ENCODE measurements around the gene SNED1.
A peak's percentile ranks its signal among the peaks of the same experiment; 100 is the strongest.

The SNED1 gene

GRCh38 chr2:240998995-240999791 lies 775 bp downstream of the SNED1 start:
- H3K9ac ChIP-seq (ENCODE audit: low read length) = no peak overlapping the region
- peak overlapping the region; percentile 16 to 22 for H3K4me3 ChIP-seq (ENCODE audit: low read depth in 1 of 2, low read length in 2 of 2)
- H3K27me3 ChIP-seq (ENCODE audit: control insufficient read depth in 1 of 2, insufficient read depth in 2 of 2, low read length in 2 of 2) = no peaks in the 10 kb centered on the region
- H3K27ac ChIP-seq (ENCODE audit: low read depth, low read length) = no peak overlapping the region
- H3K9me3 ChIP-seq (ENCODE audit: low read length) = peaks cover 10% of the 10 kb centered on the region
- H3K36me3 ChIP-seq (ENCODE audit: insufficient read depth, low read length) = no peaks in the 10 kb centered on the region
- peaks cover 18% of the 10 kb centered on the region for H3K4me1 ChIP-seq (ENCODE audit: insufficient read depth, low read length)

- no peaks in the 10 kb centered on the region for H3K27me3 ChIP-seq (ENCODE audit: control insufficient read depth in 1 of 2, insufficient read depth in 2 of 2, low read length in 2 of 2)
- no peak overlapping the region for H3K27ac ChIP-seq (ENCODE audit: low read depth, low read length)
- peaks cover 17% of the 10 kb centered on the region for H3K4me1 ChIP-seq (ENCODE audit: insufficient read depth, low read length)
- H3K4me3 ChIP-seq (ENCODE audit: low read depth in 1 of 2, low read length in 2 of 2) = peak overlapping the region in 1 of 2 donors; percentile 16
- H3K9me3 ChIP-seq (ENCODE audit: low read length) = peaks cover 10% of the 10 kb centered on the region
- no peak overlapping the region for H3K9ac ChIP-seq (ENCODE audit: low read length)
- H3K36me3 ChIP-seq (ENCODE audit: insufficient read depth, low read length) = no peaks in the 10 kb centered on the region
Measured at GRCh38 chr2:240999873-241000541, 1.6 kb downstream of the SNED1 start.

- Histone ChIP-seq H3K4me3 (ENCODE audit: low read depth in 1 of 2, low read length in 2 of 2) (no peak overlapping the region), H3K9ac (ENCODE audit: low read length) (no peak overlapping the region), H3K27me3 (ENCODE audit: control insufficient read depth in 1 of 2, insufficient read depth in 2 of 2, low read length in 2 of 2) (no peaks in the 10 kb centered on the region), H3K9me3 (ENCODE audit: low read length) (peaks cover 10% of the 10 kb centered on the region), H3K4me1 (ENCODE audit: insufficient read depth, low read length) (peaks cover 14% of the 10 kb centered on the region), H3K27ac (ENCODE audit: low read depth, low read length) (no peak overlapping the region), H3K36me3 (ENCODE audit: insufficient read depth, low read length) (no peaks in the 10 kb centered on the region)
Measured at GRCh38 chr2:241000831-241001321, 2.5 kb downstream of the SNED1 start.

DNA sequence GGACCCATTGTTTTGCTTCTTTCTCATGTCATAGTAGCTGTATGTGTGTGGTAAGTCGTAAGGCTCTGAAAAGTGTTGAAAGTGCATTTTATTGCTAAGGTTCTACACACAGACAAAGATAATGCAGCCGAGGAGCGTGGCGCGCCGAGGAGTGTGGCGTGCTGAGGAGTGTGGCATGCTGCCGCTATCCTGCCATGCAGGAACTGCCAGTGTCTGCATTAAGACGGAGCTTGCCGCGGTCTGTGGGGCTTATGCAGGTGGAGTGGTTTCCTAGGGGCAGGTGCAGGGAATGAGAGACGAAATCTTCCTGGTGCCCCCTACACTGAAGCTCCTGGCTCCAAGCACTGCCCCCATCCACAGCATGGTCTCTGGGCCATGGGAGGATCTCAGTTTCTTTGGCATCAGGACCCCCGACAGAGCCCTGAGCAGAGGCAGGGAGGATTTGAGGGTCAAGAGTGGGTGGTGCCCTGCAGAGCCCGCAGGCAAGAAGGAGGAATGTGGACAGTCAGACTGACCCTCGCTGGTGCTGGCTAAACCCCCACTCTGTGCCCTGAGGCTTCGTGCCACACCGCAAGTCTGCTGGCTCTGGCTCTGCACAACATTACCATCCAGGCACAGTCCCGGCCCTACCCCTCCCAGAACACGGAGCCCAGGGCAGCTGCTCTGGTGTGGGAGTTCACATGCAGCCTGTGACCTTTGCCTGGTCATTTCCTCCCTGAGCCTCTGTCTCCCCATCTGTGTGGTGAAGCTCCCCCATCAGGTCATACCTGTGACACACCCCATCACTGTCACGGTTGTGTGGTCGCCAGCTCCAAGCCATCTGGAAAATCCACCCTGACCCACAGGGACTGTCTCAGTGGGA lies 3.2 kb downstream of the SNED1 start:
- Histone ChIP-seq H3K4me1 (ENCODE audit: insufficient read depth, low read length) (peaks cover 14% of the 10 kb centered on the region), H3K36me3 (ENCODE audit: insufficient read depth, low read length) (no peaks in the 10 kb centered on the region), H3K9ac (ENCODE audit: low read length) (no peak overlapping the region), H3K4me3 (ENCODE audit: low read depth in 1 of 2, low read length in 2 of 2) (no peak overlapping the region), H3K27me3 (ENCODE audit: control insufficient read depth in 1 of 2, insufficient read depth in 2 of 2, low read length in 2 of 2) (no peaks in the 10 kb centered on the region), H3K9me3 (ENCODE audit: low read length) (peaks cover 10% of the 10 kb centered on the region), H3K27ac (ENCODE audit: low read depth, low read length) (no peak overlapping the region)

- no peak overlapping the region for H3K4me3 ChIP-seq (ENCODE audit: low read depth in 1 of 2, low read length in 2 of 2)
Measured at GRCh38 chr2:241002275-241003046, 4.0 kb downstream of the SNED1 start.

DNA sequence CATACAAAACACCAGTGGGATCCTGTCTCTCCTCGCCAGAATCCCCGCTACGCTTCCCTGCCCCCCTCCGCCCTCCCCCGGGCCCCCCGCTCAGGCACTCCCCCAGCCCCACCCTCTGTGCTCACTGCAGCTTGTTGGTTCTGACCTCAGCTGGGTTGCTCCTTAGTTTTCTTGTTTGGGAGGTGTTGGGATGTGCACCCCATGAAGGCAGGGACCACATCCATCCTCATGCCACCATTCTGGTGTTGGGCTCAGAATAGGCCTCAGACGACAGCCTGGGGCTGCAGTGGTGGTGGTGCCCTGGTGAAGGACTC lies 4.6 kb downstream of the SNED1 start:
- H3K27ac ChIP-seq (ENCODE audit: low read depth, low read length) = no peak overlapping the region
- H3K4me3 ChIP-seq (ENCODE audit: low read depth in 1 of 2, low read length in 2 of 2) = no peak overlapping the region
- H3K27me3 ChIP-seq (ENCODE audit: control insufficient read depth in 1 of 2, insufficient read depth in 2 of 2, low read length in 2 of 2) = no peaks in the 10 kb centered on the region
- H3K4me1 ChIP-seq (ENCODE audit: insufficient read depth, low read length) = peaks cover 1% of the 10 kb centered on the region
- peaks cover 10% of the 10 kb centered on the region for H3K9me3 ChIP-seq (ENCODE audit: low read length)
- no peaks in the 10 kb centered on the region for H3K36me3 ChIP-seq (ENCODE audit: insufficient read depth, low read length)
- H3K9ac ChIP-seq (ENCODE audit: low read length) = no peak overlapping the region

More at GRCh38 chr2:241002275-241003046, 4.0 kb downstream of the SNED1 start:
- peaks cover 7% of the 10 kb centered on the region for H3K4me1 ChIP-seq (ENCODE audit: insufficient read depth, low read length)
- H3K27me3 ChIP-seq (ENCODE audit: control insufficient read depth in 1 of 2, insufficient read depth in 2 of 2, low read length in 2 of 2) = no peaks in the 10 kb centered on the region
- no peaks in the 10 kb centered on the region for H3K36me3 ChIP-seq (ENCODE audit: insufficient read depth, low read length)
- peaks cover 10% of the 10 kb centered on the region for H3K9me3 ChIP-seq (ENCODE audit: low read length)
- H3K27ac ChIP-seq (ENCODE audit: low read depth, low read length) = no peak overlapping the region
- H3K9ac ChIP-seq (ENCODE audit: low read length) = no peak overlapping the region

- Histone ChIP-seq H3K9ac (ENCODE audit: low read length) (no peak overlapping the region), H3K36me3 (ENCODE audit: insufficient read depth, low read length) (no peaks in the 10 kb centered on the region), H3K9me3 (ENCODE audit: low read length) (peaks cover 10% of the 10 kb centered on the region), H3K27me3 (ENCODE audit: control insufficient read depth in 1 of 2, insufficient read depth in 2 of 2, low read length in 2 of 2) (no peaks in the 10 kb centered on the region), H3K27ac (ENCODE audit: low read depth, low read length) (no peak overlapping the region), H3K4me1 (ENCODE audit: insufficient read depth, low read length) (no peaks in the 10 kb centered on the region), H3K4me3 (ENCODE audit: low read depth in 1 of 2, low read length in 2 of 2) (no peak overlapping the region)
Measured at GRCh38 chr2:241003369-241003768, 5.0 kb downstream of the SNED1 start.

- peaks cover 0 to under 1% of the 10 kb centered on the region in 2 donors for H3K27me3 ChIP-seq (ENCODE audit: control insufficient read depth in 1 of 2, insufficient read depth in 2 of 2, low read length in 2 of 2)
- no peak overlapping the region for H3K27ac ChIP-seq (ENCODE audit: low read depth, low read length)
- no peaks in the 10 kb centered on the region for H3K4me1 ChIP-seq (ENCODE audit: insufficient read depth, low read length)
- H3K9ac ChIP-seq (ENCODE audit: low read length) = no peak overlapping the region
- no peaks in the 10 kb centered on the region for H3K36me3 ChIP-seq (ENCODE audit: insufficient read depth, low read length)
- no peak overlapping the region for H3K4me3 ChIP-seq (ENCODE audit: low read depth in 1 of 2, low read length in 2 of 2)
- peaks cover 10% of the 10 kb centered on the region for H3K9me3 ChIP-seq (ENCODE audit: low read length)
Measured at GRCh38 chr2:241003830-241004564, 5.6 kb downstream of the SNED1 start.

DNA sequence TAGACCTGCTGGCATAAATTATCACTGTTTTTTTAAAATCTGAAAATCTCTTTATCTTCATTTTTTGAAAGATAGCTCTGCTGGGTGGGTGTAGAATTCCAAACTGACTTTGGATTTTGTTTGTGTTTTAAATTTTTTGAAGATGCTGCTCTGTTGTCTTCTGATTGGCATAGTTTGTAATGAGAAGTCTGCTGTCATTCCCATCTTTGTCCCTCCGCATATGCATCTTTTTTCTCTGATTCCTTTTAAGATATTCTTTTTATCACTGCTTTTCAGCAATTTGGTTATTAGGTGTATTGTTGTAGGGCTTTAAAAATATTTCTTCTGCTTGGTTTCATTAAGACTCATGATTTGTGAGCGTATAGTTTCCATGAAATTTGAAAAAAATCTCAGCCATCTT lies 7.2 kb downstream of the SNED1 start:
- Histone ChIP-seq H3K4me1 (ENCODE audit: insufficient read depth, low read length) (peaks cover 12% of the 10 kb centered on the region), H3K27ac (ENCODE audit: low read depth, low read length) (no peak overlapping the region), H3K9ac (ENCODE audit: low read length) (no peak overlapping the region), H3K27me3 (ENCODE audit: control insufficient read depth in 1 of 2, insufficient read depth in 2 of 2, low read length in 2 of 2) (peaks cover 0 to 4% of the 10 kb centered on the region in 2 donors), H3K9me3 (ENCODE audit: low read length) (peaks cover 10% of the 10 kb centered on the region), H3K36me3 (ENCODE audit: insufficient read depth, low read length) (no peaks in the 10 kb centered on the region), H3K4me3 (ENCODE audit: low read depth in 1 of 2, low read length in 2 of 2) (no peak overlapping the region)

DNA sequence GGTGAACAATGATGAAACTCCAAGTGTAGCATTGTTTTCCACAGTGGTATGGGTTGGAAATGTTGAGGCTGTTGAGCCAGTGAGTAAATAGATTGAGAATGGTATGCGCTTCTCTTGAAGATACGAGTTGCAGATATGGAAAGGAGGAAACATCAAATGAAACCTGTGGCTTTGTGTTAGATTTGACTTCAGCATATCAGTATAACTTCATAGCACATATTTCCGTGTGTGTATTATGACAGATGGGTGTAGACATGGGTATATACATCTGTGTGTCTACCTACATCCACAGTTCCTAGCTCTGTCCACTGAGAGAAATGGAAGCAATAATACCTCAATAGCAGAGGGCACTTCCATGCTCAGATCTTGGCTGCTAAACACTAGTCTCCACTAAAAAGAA lies 8.0 kb downstream of the SNED1 start:
- Histone ChIP-seq H3K27ac (ENCODE audit: low read depth, low read length) (no peak overlapping the region), H3K9ac (ENCODE audit: low read length) (no peak overlapping the region), H3K9me3 (ENCODE audit: low read length) (peaks cover 10% of the 10 kb centered on the region)

More for the DNA sequence above, 8.0 kb downstream of the SNED1 start:
- H3K4me3 ChIP-seq (ENCODE audit: low read depth in 1 of 2, low read length in 2 of 2) = no peak overlapping the region
- H3K27me3 ChIP-seq (ENCODE audit: control insufficient read depth in 1 of 2, insufficient read depth in 2 of 2, low read length in 2 of 2) = peaks cover 0 to 4% of the 10 kb centered on the region in 2 donors
- peaks cover 13% of the 10 kb centered on the region for H3K4me1 ChIP-seq (ENCODE audit: insufficient read depth, low read length)
- H3K36me3 ChIP-seq (ENCODE audit: insufficient read depth, low read length) = no peaks in the 10 kb centered on the region

Data from muscle layer of colon (tissue), 2 donors.